DOHH2 (cell line): ENCODE measurements around the gene PDE4C.

Experiments used
- H3F3A ChIP-seq: fragments of 200-600 bp; sonication (generic), shearing (Covaris generic); 2 replicates; pipeline ENCODE4 v1.6.0; 2016; ENCODE audit warnings: antibody characterized with exemption, mild to moderate bottlenecking; ENCODE audit not compliant: control insufficient read depth, insufficient read depth
- H3K27ac ChIP-seq: fragments of 200-600 bp; sonication (generic); 2 replicates; pipeline ENCODE4 v1.5.1; 2014; ENCODE audit warnings: low read depth, mild to moderate bottlenecking, low read length, moderate library complexity
- H3K27me3 ChIP-seq: fragments of 200-600 bp; sonication (generic); 2 replicates; pipeline ENCODE4 v1.6.1; 2014; ENCODE audit warnings: mild to moderate bottlenecking, low read length, mixed read lengths; ENCODE audit not compliant: control insufficient read depth
- H3K36me3 ChIP-seq: fragments of 200-600 bp; sonication (generic); 2 replicates; pipeline ENCODE4 v1.6.1; 2014; ENCODE audit warnings: mild to moderate bottlenecking, low read length, moderate library complexity, mixed read lengths; ENCODE audit not compliant: control insufficient read depth
- H3K4me1 ChIP-seq: fragments of 200-600 bp; sonication (generic); 2 replicates; pipeline ENCODE4 v1.6.1; 2014; ENCODE audit warnings: mild to moderate bottlenecking, low read length, mixed read lengths; ENCODE audit not compliant: control insufficient read depth
- H3K4me2 ChIP-seq: fragments of 200-600 bp; sonication (generic); 2 replicates; pipeline ENCODE4 v1.6.0; 2014; ENCODE audit warnings: mild to moderate bottlenecking, low read length, moderate library complexity
- H3K4me3 ChIP-seq: fragments of 200-600 bp; sonication (generic); 2 replicates; pipeline ENCODE4 v1.5.1; 2014; ENCODE audit warnings: mild to moderate bottlenecking, low read length, mixed read lengths
- H3K79me2 ChIP-seq: fragments of 200-600 bp; sonication (generic); 2 replicates; pipeline ENCODE4 v1.6.1; 2014; ENCODE audit warnings: mild to moderate bottlenecking, low read length, mixed read lengths; ENCODE audit not compliant: control insufficient read depth
- H3K9me2 ChIP-seq: fragments of 200-600 bp; sonication (generic); replicated peaks from 2 replicates; pipeline ENCODE4 v1.6.1; 2014; ENCODE audit warnings: mild to moderate bottlenecking, low read length, mixed read lengths; ENCODE audit not compliant: control insufficient read depth
- H3K9me3 ChIP-seq: fragments of 200-600 bp; sonication (generic); 2 replicates; pipeline ENCODE4 v1.6.1; 2014; ENCODE audit warnings: antibody characterized with exemption, low read length, mixed read lengths; ENCODE audit not compliant: control insufficient read depth, insufficient read depth
- H4K20me1 ChIP-seq: fragments of 200-600 bp; sonication (generic); 2 replicates; pipeline ENCODE4 v1.6.0; 2014; ENCODE audit warnings: low read depth, mild to moderate bottlenecking, antibody characterized with exemption, low read length, moderate library complexity; ENCODE audit not compliant: control insufficient read depth, insufficient read depth
- EZH2phosphoT487 ChIP-seq: fragments of 200-600 bp; sonication (generic); IDR thresholded peaks from 2 replicates; pipeline ENCODE4 v1.6.1; 2017; ENCODE audit warnings: borderline replicate concordance, mild to moderate bottlenecking, antibody characterized with exemption, low read length, moderate library complexity, mixed read lengths
- TF ChIP-seq, protein P1 (sequence below): fragments of 200-600 bp; sonication (generic); IDR thresholded peaks from one replicate; pipeline ENCODE4 v1.5.1; 2014; ENCODE audit warnings: antibody characterized with exemption, mild to moderate bottlenecking, low read depth, low read length; ENCODE audit not compliant: poor library complexity, severe bottlenecking

Gene PDE4C

GRCh38 chr19:18249834-18250233, 23.6 kb upstream of the PDE4C start:
- Histone ChIP-seq H3F3A (no peaks in the 10 kb centered on the region), H3K9me3 (no peaks in the 10 kb centered on the region), H3K9me2 (no peaks in the 10 kb centered on the region), H3K27ac (no peak overlapping the region), H3K4me3 (no peak overlapping the region), H4K20me1 (no peaks in the 10 kb centered on the region), H3K4me2 (no peak overlapping the region), H3K4me1 (peaks cover 15% of the 10 kb centered on the region), H3K36me3 (no peaks in the 10 kb centered on the region), H3K79me2 (no peaks in the 10 kb centered on the region), H3K27me3 (peaks cover 20% of the 10 kb centered on the region)
- TF ChIP-seq, protein P1, sequence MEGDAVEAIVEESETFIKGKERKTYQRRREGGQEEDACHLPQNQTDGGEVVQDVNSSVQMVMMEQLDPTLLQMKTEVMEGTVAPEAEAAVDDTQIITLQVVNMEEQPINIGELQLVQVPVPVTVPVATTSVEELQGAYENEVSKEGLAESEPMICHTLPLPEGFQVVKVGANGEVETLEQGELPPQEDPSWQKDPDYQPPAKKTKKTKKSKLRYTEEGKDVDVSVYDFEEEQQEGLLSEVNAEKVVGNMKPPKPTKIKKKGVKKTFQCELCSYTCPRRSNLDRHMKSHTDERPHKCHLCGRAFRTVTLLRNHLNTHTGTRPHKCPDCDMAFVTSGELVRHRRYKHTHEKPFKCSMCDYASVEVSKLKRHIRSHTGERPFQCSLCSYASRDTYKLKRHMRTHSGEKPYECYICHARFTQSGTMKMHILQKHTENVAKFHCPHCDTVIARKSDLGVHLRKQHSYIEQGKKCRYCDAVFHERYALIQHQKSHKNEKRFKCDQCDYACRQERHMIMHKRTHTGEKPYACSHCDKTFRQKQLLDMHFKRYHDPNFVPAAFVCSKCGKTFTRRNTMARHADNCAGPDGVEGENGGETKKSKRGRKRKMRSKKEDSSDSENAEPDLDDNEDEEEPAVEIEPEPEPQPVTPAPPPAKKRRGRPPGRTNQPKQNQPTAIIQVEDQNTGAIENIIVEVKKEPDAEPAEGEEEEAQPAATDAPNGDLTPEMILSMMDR, result no peak
- no peak for TF ChIP-seq EZH2phosphoT487

DNA sequence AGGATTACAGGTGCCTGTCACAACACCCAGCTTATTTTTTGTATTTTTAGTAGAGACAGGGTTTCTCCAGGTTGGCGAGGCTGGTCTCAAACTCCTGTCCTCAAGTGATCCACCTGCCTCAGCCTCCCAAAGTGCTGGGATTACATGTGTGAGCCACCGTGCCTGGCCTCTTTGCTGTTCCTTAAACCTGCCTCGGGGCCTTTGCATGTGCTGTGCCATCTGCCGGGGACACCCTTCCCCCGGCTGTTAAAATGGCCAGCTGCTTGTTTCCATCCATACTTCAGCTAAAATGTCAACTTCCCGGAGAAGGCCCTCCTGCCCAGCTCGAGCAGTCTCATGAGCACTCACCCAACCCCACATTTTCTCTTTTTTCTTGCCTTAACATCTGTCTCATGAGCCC, 19.1 kb upstream of the PDE4C start:
- Histone ChIP-seq H3F3A (no peaks in the 10 kb centered on the region), H3K27ac (no peak overlapping the region), H3K9me2 (no peaks in the 10 kb centered on the region), H3K27me3 (no peaks in the 10 kb centered on the region; the same call in 1 of the 2 replicates), H3K79me2 (no peaks in the 10 kb centered on the region), H3K9me3 (no peaks in the 10 kb centered on the region), H4K20me1 (no peaks in the 10 kb centered on the region), H3K36me3 (no peaks in the 10 kb centered on the region), H3K4me1 (peaks cover 3% of the 10 kb centered on the region; the same call in 1 of the 2 replicates), H3K4me2 (no peak overlapping the region), H3K4me3 (no peak overlapping the region)
- no peak for TF ChIP-seq EZH2phosphoT487
- TF ChIP-seq, protein P1, result no peak

DNA sequence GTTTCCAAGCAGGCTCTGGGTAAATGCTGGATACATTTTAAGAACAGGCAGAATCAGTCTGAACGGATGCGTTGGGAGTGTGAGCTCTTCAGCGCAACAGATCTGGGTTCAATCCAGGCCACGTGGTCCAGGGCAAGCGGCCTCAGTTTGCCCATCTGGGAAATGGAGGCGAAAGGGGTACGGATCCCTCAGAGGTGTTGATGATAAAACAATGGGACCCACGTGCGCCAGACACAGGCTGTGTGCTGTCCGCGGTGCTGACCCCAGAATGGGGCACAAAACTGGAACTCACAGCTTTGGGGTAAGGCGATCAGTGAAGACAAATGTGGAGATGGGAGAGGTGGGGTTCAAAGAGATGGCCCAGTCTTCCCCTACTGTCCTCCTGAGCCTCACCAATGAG, 13.1 kb upstream of the PDE4C start:
- no peak for TF ChIP-seq EZH2phosphoT487
- H3K36me3 ChIP-seq, result no peaks in the 10 kb centered on the region
- no peaks in the 10 kb centered on the region for H4K20me1 ChIP-seq
- no peaks in the 10 kb centered on the region for H3K79me2 ChIP-seq
- no peaks in the 10 kb centered on the region for H3F3A ChIP-seq
- no peak overlapping the region for H3K4me3 ChIP-seq
- no peaks in the 10 kb centered on the region for H3K9me2 ChIP-seq
- no peaks in the 10 kb centered on the region for H3K9me3 ChIP-seq
- H3K4me1 ChIP-seq, result peaks cover 3% of the 10 kb centered on the region; the same call in 1 of the 2 replicates
- H3K27me3 ChIP-seq, result peaks cover 33% of the 10 kb centered on the region
- no peak overlapping the region for H3K27ac ChIP-seq
- no peak overlapping the region for H3K4me2 ChIP-seq

DNA sequence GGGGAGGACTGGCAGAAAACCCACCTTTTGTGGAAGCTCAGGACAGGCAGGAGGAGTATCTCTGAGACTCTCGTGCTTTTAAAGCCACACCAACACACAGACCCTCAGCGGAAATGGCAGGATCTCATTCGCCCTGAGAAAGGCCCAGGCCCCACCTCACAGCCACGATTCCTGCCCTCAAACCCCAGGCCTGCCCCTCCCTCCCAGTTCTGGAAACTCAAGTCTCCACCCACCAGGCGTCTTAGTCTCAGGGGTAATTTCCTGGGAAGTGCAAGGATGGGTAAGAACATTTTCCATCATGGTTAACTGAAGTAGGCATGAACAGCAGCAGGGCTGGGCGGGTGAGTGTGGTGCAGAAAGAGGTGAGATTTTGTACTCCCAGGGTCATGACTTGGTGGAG, 8.0 kb upstream of the PDE4C start:
- no peak overlapping the region for H3K27ac ChIP-seq
- H3K36me3 ChIP-seq, result no peaks in the 10 kb centered on the region
- H3K4me3 ChIP-seq, result no peak overlapping the region
- H4K20me1 ChIP-seq, result no peaks in the 10 kb centered on the region
- no peaks in the 10 kb centered on the region for H3K9me3 ChIP-seq
- TF ChIP-seq, protein P1, result no peak
- TF ChIP-seq EZH2phosphoT487, result no peak
- peaks cover 35% of the 10 kb centered on the region for H3K4me1 ChIP-seq
- no peaks in the 10 kb centered on the region for H3K9me2 ChIP-seq
- H3K27me3 ChIP-seq, result peaks cover 36% of the 10 kb centered on the region
- H3K4me2 ChIP-seq, result no peak overlapping the region
- peaks cover 4% of the 10 kb centered on the region for H3F3A ChIP-seq
- no peaks in the 10 kb centered on the region for H3K79me2 ChIP-seq
